Activated naive CD4-positive, alpha-beta T cell treated with anti-CD3 and anti-CD28 coated beads, Interleukin-2, amount 10 ng/mL, durations not matched to agents 7 days and 5 days (primary cell): Measurements from ENCODE around the gene KIAA0513.
"Not testable (repeated sequence)": the region's sequence is repeated elsewhere in the genome, so short reads cannot be mapped to it uniquely, and the experiment has no call there.

Source experiments
- CTCF ChIA-PET: fragments of 350-600 bp; sonication (Branson Sonifier 250); formaldehyde crosslinking; loops from one replicate; lab custom pipeline; 2021; ENCODE audit warnings: antibody characterized with exemption; lab: Charles Lee
- DNase-seq: peaks from one replicate; pipeline ENCODE4 v3.0.0-alpha.2; 2020
- H3K27ac Mint-ChIP-seq: one replicate; pipeline ENCODE4 v1.8.0; 2021; ENCODE audit warnings: mild to moderate bottlenecking, moderate library complexity, mixed read lengths
- H3K27me3 Mint-ChIP-seq: one replicate; pipeline ENCODE4 v1.8.0; 2021; ENCODE audit warnings: mild to moderate bottlenecking, mixed read lengths
- H3K36me3 Mint-ChIP-seq: one replicate; pipeline ENCODE4 v1.8.0; 2021; ENCODE audit warnings: mixed read lengths
- H3K4me1 Mint-ChIP-seq: one replicate; pipeline ENCODE4 v1.8.0; 2021; ENCODE audit warnings: mixed read lengths
- H3K4me3 Mint-ChIP-seq: one replicate; pipeline ENCODE4 v1.8.0; 2021; ENCODE audit warnings: mild to moderate bottlenecking, moderate library complexity, mixed read lengths
- H3K9me3 Mint-ChIP-seq: one replicate; pipeline ENCODE4 v1.8.0; 2021; ENCODE audit warnings: mixed read lengths

The KIAA0513 gene

GRCh38 chr16:85107532-85107931 lies 79.9 kb downstream of the KIAA0513 start:
- peaks cover 4% of the 10 kb centered on the region for H3K27me3 Mint-ChIP-seq

GRCh38 chr16:85110105-85110504 lies 82.5 kb downstream of the KIAA0513 start:
- no peak for DNase-seq
- H3K27ac Mint-ChIP-seq = no peak overlapping the region
- H3K4me3 Mint-ChIP-seq = no peak overlapping the region
- CTCF ChIA-PET = no interaction called here
- no peaks in the 10 kb centered on the region for H3K36me3 Mint-ChIP-seq
- H3K27me3 Mint-ChIP-seq = peaks cover 8% of the 10 kb centered on the region
- H3K9me3 Mint-ChIP-seq = no peaks in the 10 kb centered on the region
- H3K4me1 Mint-ChIP-seq = peaks cover 14% of the 10 kb centered on the region

More at GRCh38 chr16:85107532-85107931, 79.9 kb downstream of the KIAA0513 start:
- no peaks in the 10 kb centered on the region for H3K9me3 Mint-ChIP-seq
- CTCF ChIA-PET = interaction anchor here (1.1 kb wide), 1 partner anchor 146 kb away, joined by 3 read pairs; no protein-coding TSS in a partner anchor
- H3K4me3 Mint-ChIP-seq = no peak overlapping the region
- no peak for DNase-seq
- no peaks in the 10 kb centered on the region for H3K36me3 Mint-ChIP-seq
- H3K4me1 Mint-ChIP-seq = peaks cover 31% of the 10 kb centered on the region
- H3K27ac Mint-ChIP-seq = no peak overlapping the region

GRCh38 chr16:85111184-85111583 lies 83.6 kb downstream of the KIAA0513 start:
- DNase-seq = no peak
- Mint-ChIP-seq H3K9me3 (no peaks in the 10 kb centered on the region), H3K36me3 (no peaks in the 10 kb centered on the region), H3K4me1 (peaks cover 11% of the 10 kb centered on the region), H3K27ac (no peak overlapping the region), H3K27me3 (peaks cover 11% of the 10 kb centered on the region), H3K4me3 (no peak overlapping the region)
- CTCF ChIA-PET = no interaction called here

GRCh38 chr16:85112364-85112763 lies 84.8 kb downstream of the KIAA0513 start, which contains the start of gene CIBAR2:
Gene CIBAR2 (minus strand): TSS chr16:85112472. CDS start chr16:85112352, 120 bp downstream.
- Mint-ChIP-seq H3K4me3 (no peak within 1 kb of the TSS), H3K9me3 (no peaks in the 10 kb centered on the region)

GRCh38 chr16:85113168-85113733 lies 85.7 kb downstream of the KIAA0513 start:
- Mint-ChIP-seq H3K36me3 (no peaks in the 10 kb centered on the region), H3K27ac (no peak overlapping the region), H3K27me3 (peaks cover 7% of the 10 kb centered on the region), H3K4me3 (no peak overlapping the region), H3K9me3 (no peaks in the 10 kb centered on the region), H3K4me1 (peaks cover 14% of the 10 kb centered on the region)
- no peak for DNase-seq
- CTCF ChIA-PET = interaction anchor here (1.2 kb wide), 1 partner anchor 140 kb away, joined by 3 read pairs; no protein-coding TSS in a partner anchor

More at GRCh38 chr16:85112364-85112763, 84.8 kb downstream of the KIAA0513 start, which contains the start of gene CIBAR2:
- no peak for DNase-seq
- Mint-ChIP-seq H3K27me3 (peaks cover 7% of the 10 kb centered on the region), H3K36me3 (no peaks in the 10 kb centered on the region), H3K4me1 (peaks cover 14% of the 10 kb centered on the region), H3K27ac (no peak within 1 kb of the TSS)
- CTCF ChIA-PET = interaction anchor here (1.1 to 1.2 kb wide), 2 partner anchors 21 to 141 kb away, joined by 3 read pairs; no protein-coding TSS in a partner anchor

GRCh38 chr16:85113913-85114312 lies 86.3 kb downstream of the KIAA0513 start:
- peaks cover 14% of the 10 kb centered on the region for H3K4me1 Mint-ChIP-seq
- no peak overlapping the region for H3K27ac Mint-ChIP-seq
- no peak overlapping the region for H3K4me3 Mint-ChIP-seq
- DNase-seq = no peak
- H3K27me3 Mint-ChIP-seq = peaks cover 7% of the 10 kb centered on the region
- CTCF ChIA-PET = interaction anchor here (1.2 to 1.5 kb wide), 4 partner anchors 11 to 143 kb away, joined by 3 to 6 read pairs (median 4); no protein-coding TSS in a partner anchor
- H3K36me3 Mint-ChIP-seq = no peaks in the 10 kb centered on the region
- H3K9me3 Mint-ChIP-seq = no peaks in the 10 kb centered on the region

- peaks cover 7% of the 10 kb centered on the region for H3K27me3 Mint-ChIP-seq
- peak overlapping the region; percentile 22 for H3K27ac Mint-ChIP-seq
- peak overlapping the region; percentile 33 for H3K4me3 Mint-ChIP-seq
- peak; percentile 87 for DNase-seq
- CTCF ChIA-PET = interaction anchor here (0.6 to 1.5 kb wide), 16 partner anchors 9 to 276 kb away, joined by 3 to 11 read pairs (median 3); no protein-coding TSS in a partner anchor
- peaks cover 14% of the 10 kb centered on the region for H3K4me1 Mint-ChIP-seq
- H3K36me3 Mint-ChIP-seq = no peaks in the 10 kb centered on the region
- H3K9me3 Mint-ChIP-seq = no peaks in the 10 kb centered on the region
These were observed 87.4 kb downstream of the KIAA0513 start for GRCh38 chr16:85114909-85115567.

GRCh38 chr16:85117418-85117817 lies 89.8 kb downstream of the KIAA0513 start:
- H3K27ac Mint-ChIP-seq = no peak overlapping the region
- CTCF ChIA-PET = no interaction called here
- no peaks in the 10 kb centered on the region for H3K36me3 Mint-ChIP-seq
- peaks cover 12% of the 10 kb centered on the region for H3K27me3 Mint-ChIP-seq
- H3K4me3 Mint-ChIP-seq = no peak overlapping the region
- DNase-seq = no peak
- H3K9me3 Mint-ChIP-seq = no peaks in the 10 kb centered on the region
- peaks cover 14% of the 10 kb centered on the region for H3K4me1 Mint-ChIP-seq

GRCh38 chr16:85120006-85120340 lies 92.4 kb downstream of the KIAA0513 start:
- no peaks in the 10 kb centered on the region for H3K36me3 Mint-ChIP-seq
- CTCF ChIA-PET = no interaction called here
- H3K4me1 Mint-ChIP-seq = peaks cover 9% of the 10 kb centered on the region
- H3K9me3 Mint-ChIP-seq = no peaks in the 10 kb centered on the region
- no peak for DNase-seq
- H3K27me3 Mint-ChIP-seq = peaks cover 10% of the 10 kb centered on the region
- H3K27ac Mint-ChIP-seq = no peak overlapping the region
- no peak overlapping the region for H3K4me3 Mint-ChIP-seq

GRCh38 chr16:85123441-85123840 lies 95.8 kb downstream of the KIAA0513 start:
- H3K27ac Mint-ChIP-seq, DNase-seq, H3K36me3 Mint-ChIP-seq, H3K9me3 Mint-ChIP-seq, H3K4me3 Mint-ChIP-seq, H3K4me1 Mint-ChIP-seq, CTCF ChIA-PET: not testable (repeated sequence)
- peaks cover 23% of the 10 kb centered on the region for H3K27me3 Mint-ChIP-seq

GRCh38 chr16:85123891-85124635 lies 96.5 kb downstream of the KIAA0513 start:
- Mint-ChIP-seq H3K36me3 (no peaks in the 10 kb centered on the region), H3K4me3 (no peak overlapping the region), H3K27ac (no peak overlapping the region), H3K9me3 (no peaks in the 10 kb centered on the region), H3K27me3 (peaks cover 28% of the 10 kb centered on the region), H3K4me1 (no peaks in the 10 kb centered on the region)
- CTCF ChIA-PET = interaction anchor here (1.4 kb wide), 1 partner anchor 9 kb away, joined by 4 read pairs; no protein-coding TSS in a partner anchor
- no peak for DNase-seq

- Mint-ChIP-seq H3K4me3 (no peak overlapping the region), H3K27me3 (peaks cover 28% of the 10 kb centered on the region), H3K4me1 (no peaks in the 10 kb centered on the region), H3K27ac (no peak overlapping the region), H3K9me3 (no peaks in the 10 kb centered on the region), H3K36me3 (no peaks in the 10 kb centered on the region)
- CTCF ChIA-PET = interaction anchor here (1.4 kb wide), 1 partner anchor 10 kb away, joined by 4 read pairs; no protein-coding TSS in a partner anchor
- DNase-seq = no peak
These were observed 97.2 kb downstream of the KIAA0513 start for GRCh38 chr16:85124636-85125346.

GRCh38 chr16:85125570-85126393 lies 98.2 kb downstream of the KIAA0513 start:
- H3K36me3 Mint-ChIP-seq = no peaks in the 10 kb centered on the region
- CTCF ChIA-PET = interaction anchor here (0.9 kb wide), 1 partner anchor 172 kb away, joined by 4 read pairs; no protein-coding TSS in a partner anchor
- H3K27ac Mint-ChIP-seq = no peak overlapping the region
- H3K4me1 Mint-ChIP-seq = no peaks in the 10 kb centered on the region
- no peaks in the 10 kb centered on the region for H3K9me3 Mint-ChIP-seq
- H3K4me3 Mint-ChIP-seq = no peak overlapping the region
- H3K27me3 Mint-ChIP-seq = peaks cover 35% of the 10 kb centered on the region
- DNase-seq = no peak
